ENCODE results near the gene SF3A1. TPM values are rescaled to one million over a fixed set of nuclear protein-coding genes. Genes with fewer than 3 reads are reported as not detected.

The SF3A1 gene
- total RNA-seq, 2 donors from 2014 or later: 191 to 195 TPM

DNA sequence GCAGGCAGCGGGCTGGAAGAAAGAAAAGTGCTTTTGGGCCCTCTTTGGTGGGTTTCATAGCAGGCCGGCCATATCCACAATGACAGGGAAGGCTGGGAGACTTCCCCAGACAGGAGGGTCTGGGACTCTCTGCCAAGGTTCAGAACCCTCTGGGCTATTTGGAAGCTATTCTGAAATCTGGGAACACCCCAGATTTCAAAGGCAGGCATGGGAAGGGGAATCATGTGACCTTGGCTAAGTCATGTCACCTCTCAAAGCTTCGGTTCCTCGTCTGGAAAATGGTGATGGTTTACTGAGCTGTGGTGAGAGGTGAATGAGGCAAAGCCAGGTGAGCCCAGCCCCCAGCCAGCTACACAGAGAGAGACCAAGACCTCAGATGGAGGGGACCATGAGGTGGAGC, 72.0 kb downstream of the SF3A1 start:
- TF ChIP-seq, protein P1, sequence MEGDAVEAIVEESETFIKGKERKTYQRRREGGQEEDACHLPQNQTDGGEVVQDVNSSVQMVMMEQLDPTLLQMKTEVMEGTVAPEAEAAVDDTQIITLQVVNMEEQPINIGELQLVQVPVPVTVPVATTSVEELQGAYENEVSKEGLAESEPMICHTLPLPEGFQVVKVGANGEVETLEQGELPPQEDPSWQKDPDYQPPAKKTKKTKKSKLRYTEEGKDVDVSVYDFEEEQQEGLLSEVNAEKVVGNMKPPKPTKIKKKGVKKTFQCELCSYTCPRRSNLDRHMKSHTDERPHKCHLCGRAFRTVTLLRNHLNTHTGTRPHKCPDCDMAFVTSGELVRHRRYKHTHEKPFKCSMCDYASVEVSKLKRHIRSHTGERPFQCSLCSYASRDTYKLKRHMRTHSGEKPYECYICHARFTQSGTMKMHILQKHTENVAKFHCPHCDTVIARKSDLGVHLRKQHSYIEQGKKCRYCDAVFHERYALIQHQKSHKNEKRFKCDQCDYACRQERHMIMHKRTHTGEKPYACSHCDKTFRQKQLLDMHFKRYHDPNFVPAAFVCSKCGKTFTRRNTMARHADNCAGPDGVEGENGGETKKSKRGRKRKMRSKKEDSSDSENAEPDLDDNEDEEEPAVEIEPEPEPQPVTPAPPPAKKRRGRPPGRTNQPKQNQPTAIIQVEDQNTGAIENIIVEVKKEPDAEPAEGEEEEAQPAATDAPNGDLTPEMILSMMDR (conservative IDR thresholded peaks at IDR 0.05): no peak
- no peaks in the 10 kb centered on the region for H3K27me3 Mint-ChIP-seq (ENCODE audit: insufficient read depth)
- H3K4me3 Mint-ChIP-seq: no peak overlapping the region
- H3K36me3 ChIP-seq (ENCODE audit: control insufficient read depth, insufficient read depth, low read length): no peaks in the 10 kb centered on the region
- H3K4me1 Mint-ChIP-seq: peaks cover 4% of the 10 kb centered on the region
- H3K27me3 ChIP-seq (ENCODE audit: control insufficient read depth, insufficient read depth, low read length, poor library complexity, severe bottlenecking): no peaks in the 10 kb centered on the region
- 94 to 96% methylated on average over 2 to 4 of the region's 4 CpGs for WGBS, 2 experiments (ENCODE audit: insufficient coverage in 1 of 2, insufficient read length in 1 of 2)
- H3K9me3 Mint-ChIP-seq: no peaks in the 10 kb centered on the region
- H3K9me3 ChIP-seq (ENCODE audit: control insufficient read depth, low read length): no peaks in the 10 kb centered on the region
- no peak for DNase-seq
- H3K4me1 ChIP-seq (ENCODE audit: control insufficient read depth, insufficient read depth, low read length): no peaks in the 10 kb centered on the region
- H3K4me3 ChIP-seq (ENCODE audit: low read length): no peak overlapping the region
- no peaks in the 10 kb centered on the region for H3K36me3 Mint-ChIP-seq (ENCODE audit: low read depth)
- H3K27ac ChIP-seq (ENCODE audit: low read depth, low read length): no peak overlapping the region
- H3K9ac ChIP-seq (ENCODE audit: extremely low read depth, low read length, poor library complexity, severe bottlenecking): no peak overlapping the region
- H3K27ac Mint-ChIP-seq: no peak overlapping the region

DNA sequence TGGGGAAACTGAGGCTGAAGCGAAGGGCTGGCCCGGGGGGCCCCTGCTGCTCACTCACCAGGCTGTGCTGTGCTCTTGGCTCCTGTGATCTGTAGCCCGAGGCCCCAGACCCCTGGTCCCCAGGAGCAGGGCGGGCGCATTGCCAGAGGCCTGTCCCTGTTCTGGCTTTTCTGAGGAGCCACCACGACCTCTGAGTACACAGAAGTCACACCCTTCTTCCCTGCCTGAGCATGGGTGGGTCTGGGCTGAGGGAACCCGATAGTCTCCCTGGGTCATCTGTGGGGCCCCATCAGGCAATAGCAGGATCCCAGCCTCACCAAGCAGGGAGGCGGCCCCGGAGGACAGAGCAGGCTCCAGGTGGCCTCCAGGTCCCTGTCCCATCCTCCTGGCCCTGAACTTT, 72.5 kb downstream of the SF3A1 start:
- Mint-ChIP-seq H3K36me3 (ENCODE audit: low read depth) (no peaks in the 10 kb centered on the region), H3K27ac (no peak overlapping the region)
- WGBS, 2 experiments (ENCODE audit: insufficient coverage in 1 of 2, insufficient read length in 1 of 2): 88 to 100% methylated on average over 2 to 9 of the region's 9 CpGs

DNA sequence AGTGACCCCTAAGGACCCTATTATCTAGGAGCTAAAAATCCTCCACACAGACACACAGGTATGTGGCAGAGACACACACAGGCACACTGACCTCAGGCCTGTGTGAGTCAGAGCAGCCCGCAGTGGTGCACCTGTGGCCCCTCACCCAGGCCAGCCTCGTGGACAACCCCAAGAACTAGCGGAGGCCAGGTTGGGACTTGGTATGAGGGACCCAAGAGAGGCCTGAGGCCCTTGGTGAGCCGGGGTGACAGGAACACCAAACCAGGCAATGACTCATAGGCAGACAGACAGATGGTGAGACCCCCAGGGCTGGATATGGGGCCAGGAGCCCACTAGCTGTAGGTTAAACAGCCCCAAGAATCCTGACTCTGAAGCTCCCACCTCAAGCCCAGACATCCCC, 73.4 kb downstream of the SF3A1 start:
- H3K9me3 ChIP-seq (ENCODE audit: control insufficient read depth, low read length): no peaks in the 10 kb centered on the region
- H3K36me3 ChIP-seq (ENCODE audit: control insufficient read depth, insufficient read depth, low read length): no peaks in the 10 kb centered on the region
- 94 to 100% methylated on average over 3 to 4 of the region's 4 CpGs for WGBS, 2 experiments (ENCODE audit: insufficient coverage in 1 of 2, insufficient read length in 1 of 2)
- Mint-ChIP-seq H3K27me3 (ENCODE audit: insufficient read depth) (no peaks in the 10 kb centered on the region), H3K27ac (no peak overlapping the region), H3K9me3 (no peaks in the 10 kb centered on the region), H3K4me1 (peaks cover 3% of the 10 kb centered on the region), H3K36me3 (ENCODE audit: low read depth) (no peaks in the 10 kb centered on the region), H3K4me3 (no peak overlapping the region)
- no peak overlapping the region for H3K9ac ChIP-seq (ENCODE audit: extremely low read depth, low read length, poor library complexity, severe bottlenecking)
- no peak overlapping the region for H3K27ac ChIP-seq (ENCODE audit: low read depth, low read length)
- H3K4me1 ChIP-seq (ENCODE audit: control insufficient read depth, insufficient read depth, low read length): no peaks in the 10 kb centered on the region
- TF ChIP-seq, protein P1 (conservative IDR thresholded peaks at IDR 0.05): no peak
- H3K27me3 ChIP-seq (ENCODE audit: control insufficient read depth, insufficient read depth, low read length, poor library complexity, severe bottlenecking): no peaks in the 10 kb centered on the region
- DNase-seq: no peak
- no peak overlapping the region for H3K4me3 ChIP-seq (ENCODE audit: low read length)

More for the DNA sequence above, 72.5 kb downstream of the SF3A1 start:
- Histone ChIP-seq H3K9ac (ENCODE audit: extremely low read depth, low read length, poor library complexity, severe bottlenecking) (no peak overlapping the region), H3K4me3 (ENCODE audit: low read length) (no peak overlapping the region), H3K9me3 (ENCODE audit: control insufficient read depth, low read length) (no peaks in the 10 kb centered on the region), H3K27ac (ENCODE audit: low read depth, low read length) (no peak overlapping the region), H3K36me3 (ENCODE audit: control insufficient read depth, insufficient read depth, low read length) (no peaks in the 10 kb centered on the region), H3K27me3 (ENCODE audit: control insufficient read depth, insufficient read depth, low read length, poor library complexity, severe bottlenecking) (no peaks in the 10 kb centered on the region), H3K4me1 (ENCODE audit: control insufficient read depth, insufficient read depth, low read length) (no peaks in the 10 kb centered on the region)
- Mint-ChIP-seq H3K4me3 (no peak overlapping the region), H3K27me3 (ENCODE audit: insufficient read depth) (no peaks in the 10 kb centered on the region), H3K4me1 (peaks cover 4% of the 10 kb centered on the region), H3K9me3 (no peaks in the 10 kb centered on the region)
- TF ChIP-seq, protein P1 (conservative IDR thresholded peaks at IDR 0.05): no peak
- DNase-seq: no peak
